Measurements from ENCODE around the gene DHCR24. TPM values are rescaled to one million over a fixed set of nuclear protein-coding genes. Genes with fewer than 3 reads are reported as not detected.

The DHCR24 gene
- total RNA-seq, 1 experiment from 2014 or later = 369 TPM

GRCh38 chr1:54800041-54800898 is 86.7 kb downstream of the DHCR24 start:
- intact Hi-C loops (cut with micrococcal nuclease; ENCODE audit: unreplicated experiment) = loop anchor here (2.0 to 10.0 kb wide), 5 partner anchors 35 to 393 kb away; partner anchors contain the start of genes PARS2 and SSBP3
- POLR2A ChIA-PET (ENCODE audit: unreplicated experiment) = interaction anchor here (0.6 to 0.7 kb wide), 3 partner anchors 34 to 739 kb away, joined by 3 to 7 read pairs (median 4); no protein-coding TSS in a partner anchor
- peak overlapping the region; percentile 86 for H3K4me3 ChIP-seq

More at GRCh38 chr1:54800041-54800898, 86.7 kb downstream of the DHCR24 start:
- Histone ChIP-seq H2AFZ (peak overlapping the region; percentile 92), H3F3A (ENCODE audit: insufficient read depth, low read depth) (peaks cover 51% of the 10 kb centered on the region), H3K9me2 (ENCODE audit: insufficient read depth) (no peaks in the 10 kb centered on the region), H3K36me3 (ENCODE audit: low read depth) (no peaks in the 10 kb centered on the region), H3K79me2 (ENCODE audit: low read depth) (peaks cover 49% of the 10 kb centered on the region), H3K9me3 (ENCODE audit: insufficient read depth, low read depth) (no peaks in the 10 kb centered on the region), H3K27me3 (ENCODE audit: insufficient read depth, low read depth) (no peaks in the 10 kb centered on the region), H4K20me1 (ENCODE audit: insufficient read depth) (no peaks in the 10 kb centered on the region; the same call in 1 of the 2 replicates), H3K4me1 (replicated peaks; ENCODE audit: insufficient read depth) (peaks cover 80% of the 10 kb centered on the region), H3K4me2 (peak overlapping the region; percentile 98), H3K27ac (peak overlapping the region; percentile 76)
- DNase-seq = peak in 1 of 2 experiments; percentile 29
- TF ChIP-seq, protein P1, sequence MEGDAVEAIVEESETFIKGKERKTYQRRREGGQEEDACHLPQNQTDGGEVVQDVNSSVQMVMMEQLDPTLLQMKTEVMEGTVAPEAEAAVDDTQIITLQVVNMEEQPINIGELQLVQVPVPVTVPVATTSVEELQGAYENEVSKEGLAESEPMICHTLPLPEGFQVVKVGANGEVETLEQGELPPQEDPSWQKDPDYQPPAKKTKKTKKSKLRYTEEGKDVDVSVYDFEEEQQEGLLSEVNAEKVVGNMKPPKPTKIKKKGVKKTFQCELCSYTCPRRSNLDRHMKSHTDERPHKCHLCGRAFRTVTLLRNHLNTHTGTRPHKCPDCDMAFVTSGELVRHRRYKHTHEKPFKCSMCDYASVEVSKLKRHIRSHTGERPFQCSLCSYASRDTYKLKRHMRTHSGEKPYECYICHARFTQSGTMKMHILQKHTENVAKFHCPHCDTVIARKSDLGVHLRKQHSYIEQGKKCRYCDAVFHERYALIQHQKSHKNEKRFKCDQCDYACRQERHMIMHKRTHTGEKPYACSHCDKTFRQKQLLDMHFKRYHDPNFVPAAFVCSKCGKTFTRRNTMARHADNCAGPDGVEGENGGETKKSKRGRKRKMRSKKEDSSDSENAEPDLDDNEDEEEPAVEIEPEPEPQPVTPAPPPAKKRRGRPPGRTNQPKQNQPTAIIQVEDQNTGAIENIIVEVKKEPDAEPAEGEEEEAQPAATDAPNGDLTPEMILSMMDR (conservative IDR thresholded peaks at IDR 0.05) = no peak
- no peak for TF ChIP-seq EZH2 (IDR thresholded peaks at IDR 0.05; ENCODE audit: low read depth)
- TSS peak; percentile 35 for BruUV-seq (replicated peaks)
- CTCF ChIA-PET = interaction anchor here (0.5 to 1.6 kb wide), 7 partner anchors 17 to 547 kb away, joined by 3 to 6 read pairs (median 3); no protein-coding TSS in a partner anchor

Other genes with a start within 250 kb of the DHCR24 start
- gene MROH7, start 245.4 kb downstream of the DHCR24 start, total RNA-seq (2021) = 0.45 TPM in 1 of 2 replicates, not detected in the other
- gene TTC4, start 171.3 kb downstream of the DHCR24 start, total RNA-seq (2021) = 30.4 and 31.5 TPM in 2 replicates
- 12.9 and 13.4 TPM in 2 replicates for gene PARS2, start 122.7 kb downstream of the DHCR24 start, total RNA-seq (2021)
- 24.1 and 26.3 TPM in 2 replicates for gene TTC22, start 85.9 kb downstream of the DHCR24 start, total RNA-seq (2021)
- 3.8 and 5.0 TPM in 2 replicates for gene TMEM61, start 93.4 kb upstream of the DHCR24 start, total RNA-seq (2021)
- 0.09 TPM in 1 of 2 replicates, not detected in the other for gene BSND, start 111.7 kb upstream of the DHCR24 start, total RNA-seq (2021)
- 60.7 and 133 TPM in 2 replicates for gene PCSK9, start 152.4 kb upstream of the DHCR24 start, total RNA-seq (2021)

Data from PC-9 (cell line).